Large intestine (tissue), 3 donors: ENCODE measurements around the gene ABCB8. TPM values are rescaled to one million over a fixed set of nuclear protein-coding genes. Genes with fewer than 3 reads are reported as not detected.
"Not testable (repeated sequence)": the region's sequence is repeated elsewhere in the genome, so short reads cannot be mapped to it uniquely, and the experiment has no call there.

ENCODE experiments used
- DNase-seq, 2 donors: peaks; one replicate each; pipeline versions ENCODE4 v3.0.0 to v3.0.0-alpha.2; 2013
- H3K27ac ChIP-seq: one replicate; pipeline ENCODE4 v1.5.1; 2013; ENCODE audit warnings: low read length
- H3K27me3 ChIP-seq: 2 replicates; pipeline ENCODE4 v1.6.1; 2013; ENCODE audit warnings: low read length; ENCODE audit not compliant: control insufficient read depth, insufficient read depth
- H3K36me3 ChIP-seq: 2 replicates; pipeline ENCODE4 v1.6.1; 2013; ENCODE audit warnings: low read length; ENCODE audit not compliant: control insufficient read depth, insufficient read depth
- H3K4me1 ChIP-seq: one replicate; pipeline ENCODE4 v1.6.1; 2013; ENCODE audit warnings: low read length; ENCODE audit not compliant: control insufficient read depth, insufficient read depth
- H3K4me3 ChIP-seq: one replicate; pipeline ENCODE4 v1.5.1; 2013; ENCODE audit warnings: low read length
- H3K9me3 ChIP-seq: one replicate; pipeline ENCODE4 v1.6.1; 2013; ENCODE audit warnings: mild to moderate bottlenecking, low read depth, low read length, moderate library complexity; ENCODE audit not compliant: control insufficient read depth
- WGBS: methylation state at CpG from one replicate; pipeline ENCODE4 v1.1.5; 2013; ENCODE audit warnings: low lambda C conversion rate; ENCODE audit not compliant: insufficient coverage; 5-methylcytosine and 5-hydroxymethylcytosine counted together
- polyA plus RNA-seq: library from polyadenylated mRNA; unstranded; fragments of 120-200 nt; gene quantifications from one replicate; pipeline ENCODE4 v1.2.1, GENCODE V29; 2013

ABCB8 gene
- polyA plus RNA-seq, 1 donor = 24.2 TPM

- no peak overlapping the region for H3K27ac ChIP-seq
- no CpG with 5 or more reads among the region's 5 CpGs for WGBS
- DNase-seq = no peak
- no peak overlapping the region for H3K4me3 ChIP-seq
- no peaks in the 10 kb centered on the region for H3K27me3 ChIP-seq
- no peaks in the 10 kb centered on the region for H3K9me3 ChIP-seq
- peaks cover 7% of the 10 kb centered on the region for H3K4me1 ChIP-seq
- H3K36me3 ChIP-seq = peaks cover 48% of the 10 kb centered on the region
These were observed 5.6 kb downstream of the ABCB8 start for GRCh38 chr7:151033864-151034249.

GRCh38 chr7:151034312-151035025 is 6.2 kb downstream of the ABCB8 start:
- WGBS = no CpG with 5 or more reads among the region's 21 CpGs
- H3K36me3 ChIP-seq = peaks cover 48% of the 10 kb centered on the region
- no peak for DNase-seq

DNA sequence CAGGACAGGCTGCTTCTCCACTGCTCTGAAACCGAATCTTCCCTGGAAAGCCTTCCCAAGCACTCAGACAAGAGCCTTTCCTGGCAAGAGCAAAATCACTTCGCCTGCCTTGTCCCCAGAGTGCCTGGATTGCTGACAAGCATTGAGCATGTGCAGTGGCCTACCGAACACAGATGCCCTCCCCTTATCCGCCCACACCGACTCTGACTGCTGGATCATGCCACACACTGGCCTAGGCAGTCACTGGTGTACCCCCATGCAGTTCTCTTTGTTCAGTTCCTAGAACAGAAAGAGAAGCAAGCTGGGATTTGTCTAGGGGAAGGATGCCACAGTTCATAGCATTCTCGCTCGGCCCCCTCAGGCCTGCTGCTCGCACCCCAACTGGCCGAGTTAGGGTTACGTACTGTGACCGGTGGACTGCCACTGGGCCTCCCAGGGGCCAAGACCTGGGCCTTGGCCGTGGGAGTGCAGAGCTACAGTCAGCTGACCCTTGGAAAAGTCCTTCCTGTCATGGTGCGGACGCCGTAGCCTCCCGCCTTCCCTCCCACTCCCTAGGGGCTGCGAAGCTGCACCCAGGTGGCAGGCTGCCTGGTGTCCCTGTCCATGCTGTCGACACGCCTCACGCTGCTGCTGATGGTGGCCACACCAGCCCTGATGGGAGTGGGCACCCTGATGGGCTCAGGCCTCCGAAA is 6.9 kb downstream of the ABCB8 start:
- Histone ChIP-seq H3K27me3 (no peaks in the 10 kb centered on the region), H3K36me3 (peaks cover 48% of the 10 kb centered on the region), H3K9me3 (no peaks in the 10 kb centered on the region), H3K4me3 (no peak overlapping the region), H3K4me1 (peaks cover 17% of the 10 kb centered on the region), H3K27ac (no peak overlapping the region)
- no peak for DNase-seq
- WGBS = no CpG with 5 or more reads among the region's 21 CpGs

More at GRCh38 chr7:151034312-151035025, 6.2 kb downstream of the ABCB8 start:
- no peak overlapping the region for H3K27ac ChIP-seq
- H3K4me1 ChIP-seq = peaks cover 10% of the 10 kb centered on the region
- no peaks in the 10 kb centered on the region for H3K27me3 ChIP-seq
- no peak overlapping the region for H3K4me3 ChIP-seq
- H3K9me3 ChIP-seq = no peaks in the 10 kb centered on the region

GRCh38 chr7:151035902-151036301 is 7.7 kb downstream of the ABCB8 start:
- WGBS = no CpG with 5 or more reads among the region's 17 CpGs

DNA sequence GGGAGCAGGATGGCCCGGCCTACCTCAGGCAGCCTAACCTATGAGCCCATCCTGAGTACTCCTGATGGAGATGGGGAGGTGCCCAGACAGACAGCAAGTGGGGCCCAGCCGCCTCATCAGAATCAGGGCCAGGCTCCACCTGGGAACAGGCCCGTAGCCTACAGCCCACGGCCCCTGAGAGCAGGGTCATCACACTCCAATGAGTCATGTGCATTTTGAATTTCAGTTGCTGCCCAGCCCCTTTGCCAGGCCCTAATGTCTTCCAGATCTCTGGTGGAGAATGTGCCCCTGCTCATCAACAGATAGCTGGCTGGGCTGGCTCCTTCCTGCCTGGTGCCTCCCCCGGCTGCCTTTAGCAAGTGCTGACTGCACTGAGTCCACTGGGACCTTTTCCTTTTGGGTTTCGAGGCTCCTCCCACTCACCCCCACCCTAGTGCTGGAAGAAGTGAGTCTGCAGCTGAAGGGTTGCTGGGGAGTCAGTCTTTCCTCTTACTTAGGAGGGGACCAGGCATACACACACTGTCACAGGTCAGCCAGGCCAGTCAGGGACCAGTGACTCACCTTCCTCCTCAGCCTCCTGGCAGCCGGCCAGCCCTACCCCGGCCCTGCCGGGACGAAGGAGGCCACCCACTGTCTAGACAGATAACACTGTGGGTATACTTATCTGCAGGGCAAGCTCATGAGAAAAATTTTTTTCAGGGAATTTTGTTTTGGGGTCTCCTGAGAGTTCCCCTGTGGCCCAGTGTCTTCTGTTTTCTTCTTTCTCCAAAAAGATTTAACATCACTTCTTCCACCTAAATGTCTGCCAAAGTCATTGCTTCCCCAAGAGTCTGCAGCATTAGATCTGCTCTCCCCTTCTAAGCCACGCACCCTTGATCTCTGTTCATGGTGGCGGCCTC is 10.9 kb downstream of the ABCB8 start:
- no CpG with 5 or more reads among the region's 12 CpGs for WGBS
- H3K27ac ChIP-seq = peak overlapping the region; percentile 67
- no peaks in the 10 kb centered on the region for H3K27me3 ChIP-seq
- peaks cover 46% of the 10 kb centered on the region for H3K36me3 ChIP-seq
- no peak overlapping the region for H3K4me3 ChIP-seq
- no peaks in the 10 kb centered on the region for H3K9me3 ChIP-seq
- H3K4me1 ChIP-seq = peaks cover 20% of the 10 kb centered on the region
- DNase-seq = peak; percentile 88 to 93

More at GRCh38 chr7:151035902-151036301, 7.7 kb downstream of the ABCB8 start:
- Histone ChIP-seq H3K27ac (no peak overlapping the region), H3K4me1 (peaks cover 20% of the 10 kb centered on the region), H3K9me3 (no peaks in the 10 kb centered on the region), H3K27me3 (no peaks in the 10 kb centered on the region), H3K4me3 (no peak overlapping the region), H3K36me3 (peaks cover 48% of the 10 kb centered on the region)
- DNase-seq = no peak

GRCh38 chr7:151039850-151040548 is 11.7 kb downstream of the ABCB8 start:
- H3K4me1 ChIP-seq = peaks cover 20% of the 10 kb centered on the region
- no peak overlapping the region for H3K4me3 ChIP-seq
- WGBS = no CpG with 5 or more reads among the region's 18 CpGs
- peak overlapping the region; percentile 67 for H3K27ac ChIP-seq
- H3K36me3 ChIP-seq = peaks cover 45% of the 10 kb centered on the region
- H3K9me3 ChIP-seq = no peaks in the 10 kb centered on the region
- no peaks in the 10 kb centered on the region for H3K27me3 ChIP-seq
- DNase-seq = peak in 1 of 2 donors; percentile 54

- DNase-seq = no peak
- Histone ChIP-seq H3K27ac (no peak overlapping the region), H3K9me3 (no peaks in the 10 kb centered on the region), H3K4me3 (no peak overlapping the region), H3K36me3 (peaks cover 41% of the 10 kb centered on the region), H3K27me3 (no peaks in the 10 kb centered on the region), H3K4me1 (peaks cover 20% of the 10 kb centered on the region)
- WGBS = no CpG with 5 or more reads among the region's 30 CpGs
These were observed 12.5 kb downstream of the ABCB8 start for GRCh38 chr7:151040616-151041375.

DNA sequence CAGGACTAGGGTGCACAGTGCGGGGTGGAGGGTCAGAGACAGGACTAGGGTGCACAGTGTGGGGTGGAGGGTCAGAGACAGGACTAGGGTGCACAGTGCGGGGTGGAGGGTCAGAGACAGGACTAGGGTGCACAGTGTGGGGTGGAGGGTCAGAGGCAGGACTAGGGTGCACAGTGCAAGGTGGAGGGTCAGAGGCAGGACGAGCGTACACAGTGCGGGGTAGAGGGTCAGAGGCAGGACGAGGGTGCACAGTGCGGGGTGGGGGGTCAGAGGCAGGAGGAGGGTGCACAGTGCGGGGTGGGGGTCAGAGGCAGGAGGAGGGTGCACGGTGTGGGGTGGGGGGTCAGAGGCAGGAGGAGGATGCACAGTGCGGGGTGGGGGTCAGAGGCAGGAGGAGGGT is 15.2 kb downstream of the ABCB8 start:
- not testable (repeated sequence) for H3K4me3 ChIP-seq, H3K27ac ChIP-seq, H3K9me3 ChIP-seq, H3K27me3 ChIP-seq, DNase-seq
- no CpG with 5 or more reads among the region's 10 CpGs for WGBS
- Histone ChIP-seq H3K36me3 (peaks cover 33% of the 10 kb centered on the region), H3K4me1 (peaks cover 20% of the 10 kb centered on the region)

- Histone ChIP-seq H3K4me1 (peaks cover 15% of the 10 kb centered on the region), H3K27me3 (no peaks in the 10 kb centered on the region), H3K9me3 (no peaks in the 10 kb centered on the region), H3K4me3 (no peak overlapping the region), H3K36me3 (peaks cover 33% of the 10 kb centered on the region), H3K27ac (no peak overlapping the region)
- no CpG with 5 or more reads among the region's 20 CpGs for WGBS
- no peak for DNase-seq
These were observed 15.7 kb downstream of the ABCB8 start for GRCh38 chr7:151043959-151044358.
